ENCODE data around the gene MACROD2. TPM values are rescaled to one million over a fixed set of nuclear protein-coding genes. Genes with fewer than 3 reads are reported as not detected.

Gene MACROD2
- total RNA-seq, 1 experiment from 2014 or later: 3.7 TPM

DNA sequence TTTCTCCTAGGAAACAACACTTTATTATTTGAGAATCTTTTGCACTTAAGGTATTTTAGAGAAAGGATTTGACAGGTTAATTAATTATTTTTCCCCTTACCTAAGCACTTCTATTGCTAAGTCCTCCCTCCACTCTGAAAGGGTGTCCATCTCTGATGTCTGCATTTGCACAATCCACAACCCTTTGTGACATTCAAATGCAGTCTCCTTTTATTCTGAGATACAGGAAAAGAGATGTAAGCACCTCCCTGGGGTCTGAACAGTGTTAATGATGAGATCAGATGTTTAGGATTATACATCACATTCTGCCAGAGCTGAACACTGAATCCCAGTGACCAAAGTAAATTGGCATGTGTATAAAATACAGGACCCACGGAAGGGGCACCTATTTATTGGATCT lies 1206.3 kb downstream of the MACROD2 start:
- ChIA-PET POLR2A (no interaction called here), RAD21 (ENCODE audit: low non-redundant PET in 1 of 2, low total read pairs in 2 of 2, uncharacterized antibody in 2 of 2, unreplicated experiment in 2 of 2) (no interaction called here), CTCF (no interaction called here)
- no peak overlapping the region for H3K4me3 ChIP-seq (replicated peaks in 1 of 2; ENCODE audit: low read depth in 1 of 2, low read length in 2 of 2)
- H2AFZ ChIP-seq (ENCODE audit: low read depth, low read length, poor library complexity, severe bottlenecking): no peak overlapping the region
- BruUV-seq (replicated peaks): no TSS peak
- H3K9me2 ChIP-seq (ENCODE audit: insufficient read depth): no peaks in the 10 kb centered on the region
- H3K4me1 ChIP-seq (ENCODE audit: control insufficient read depth in 1 of 2, insufficient read depth in 2 of 2, low read length in 2 of 2): no peaks in the 10 kb centered on the region
- H3K27me3 ChIP-seq (ENCODE audit: insufficient read depth, low read length): no peaks in the 10 kb centered on the region
- H3K27ac ChIP-seq (ENCODE audit: low read depth, low read length): no peak overlapping the region
- H3K79me2 ChIP-seq (ENCODE audit: insufficient read depth, low read length): no peaks in the 10 kb centered on the region
- H3K36me3 ChIP-seq (ENCODE audit: control insufficient read depth in 1 of 2, insufficient read depth in 2 of 2, low read length in 2 of 2): no peaks in the 10 kb centered on the region
- H3K9me3 ChIP-seq (ENCODE audit: control insufficient read depth in 1 of 2, insufficient read depth in 1 of 2, low read depth in 1 of 2, low read length in 2 of 2): no peaks in the 10 kb centered on the region
- TF ChIP-seq, protein P1, sequence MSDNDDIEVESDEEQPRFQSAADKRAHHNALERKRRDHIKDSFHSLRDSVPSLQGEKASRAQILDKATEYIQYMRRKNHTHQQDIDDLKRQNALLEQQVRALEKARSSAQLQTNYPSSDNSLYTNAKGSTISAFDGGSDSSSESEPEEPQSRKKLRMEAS (IDR thresholded peaks at IDR 0.05): no peak
- TF ChIP-seq, protein P2, sequence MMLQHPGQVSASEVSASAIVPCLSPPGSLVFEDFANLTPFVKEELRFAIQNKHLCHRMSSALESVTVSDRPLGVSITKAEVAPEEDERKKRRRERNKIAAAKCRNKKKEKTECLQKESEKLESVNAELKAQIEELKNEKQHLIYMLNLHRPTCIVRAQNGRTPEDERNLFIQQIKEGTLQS (IDR thresholded peaks at IDR 0.05): no peak
- TF ChIP-seq, protein P3, sequence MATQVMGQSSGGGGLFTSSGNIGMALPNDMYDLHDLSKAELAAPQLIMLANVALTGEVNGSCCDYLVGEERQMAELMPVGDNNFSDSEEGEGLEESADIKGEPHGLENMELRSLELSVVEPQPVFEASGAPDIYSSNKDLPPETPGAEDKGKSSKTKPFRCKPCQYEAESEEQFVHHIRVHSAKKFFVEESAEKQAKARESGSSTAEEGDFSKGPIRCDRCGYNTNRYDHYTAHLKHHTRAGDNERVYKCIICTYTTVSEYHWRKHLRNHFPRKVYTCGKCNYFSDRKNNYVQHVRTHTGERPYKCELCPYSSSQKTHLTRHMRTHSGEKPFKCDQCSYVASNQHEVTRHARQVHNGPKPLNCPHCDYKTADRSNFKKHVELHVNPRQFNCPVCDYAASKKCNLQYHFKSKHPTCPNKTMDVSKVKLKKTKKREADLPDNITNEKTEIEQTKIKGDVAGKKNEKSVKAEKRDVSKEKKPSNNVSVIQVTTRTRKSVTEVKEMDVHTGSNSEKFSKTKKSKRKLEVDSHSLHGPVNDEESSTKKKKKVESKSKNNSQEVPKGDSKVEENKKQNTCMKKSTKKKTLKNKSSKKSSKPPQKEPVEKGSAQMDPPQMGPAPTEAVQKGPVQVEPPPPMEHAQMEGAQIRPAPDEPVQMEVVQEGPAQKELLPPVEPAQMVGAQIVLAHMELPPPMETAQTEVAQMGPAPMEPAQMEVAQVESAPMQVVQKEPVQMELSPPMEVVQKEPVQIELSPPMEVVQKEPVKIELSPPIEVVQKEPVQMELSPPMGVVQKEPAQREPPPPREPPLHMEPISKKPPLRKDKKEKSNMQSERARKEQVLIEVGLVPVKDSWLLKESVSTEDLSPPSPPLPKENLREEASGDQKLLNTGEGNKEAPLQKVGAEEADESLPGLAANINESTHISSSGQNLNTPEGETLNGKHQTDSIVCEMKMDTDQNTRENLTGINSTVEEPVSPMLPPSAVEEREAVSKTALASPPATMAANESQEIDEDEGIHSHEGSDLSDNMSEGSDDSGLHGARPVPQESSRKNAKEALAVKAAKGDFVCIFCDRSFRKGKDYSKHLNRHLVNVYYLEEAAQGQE (IDR thresholded peaks at IDR 0.05; ENCODE audit: low read depth): no peak
- TF ChIP-seq CEBPB (IDR thresholded peaks at IDR 0.05; ENCODE audit: low read depth) (no peak), TCF7L2 (IDR thresholded peaks at IDR 0.05; ENCODE audit: borderline replicate concordance, extremely low read depth, insufficient read depth, insufficient read length) (no peak), EZH2phosphoT487 (IDR thresholded peaks at IDR 0.05; ENCODE audit: borderline replicate concordance) (no peak), SIN3A (IDR thresholded peaks at IDR 0.05; ENCODE audit: low read depth) (no peak), JUND (IDR thresholded peaks at IDR 0.05) (no peak), POLR2A (IDR thresholded peaks at IDR 0.05; ENCODE audit: borderline replicate concordance, extremely low read depth, insufficient read depth, insufficient read length) (no peak), EGR1 (IDR thresholded peaks at IDR 0.05; ENCODE audit: low read depth) (no peak), EZH2 (IDR thresholded peaks at IDR 0.05) (no peak), YY1 (IDR thresholded peaks at IDR 0.05; ENCODE audit: extremely low read depth, insufficient replicate concordance, low read depth, low read length) (no peak), SRF (IDR thresholded peaks at IDR 0.05; ENCODE audit: low read depth) (no peak), RAD21 (IDR thresholded peaks at IDR 0.05; ENCODE audit: low read depth) (no peak), POLR2AphosphoS5 (IDR thresholded peaks at IDR 0.05; ENCODE audit: low read depth, low read length) (no peak), ELF1 (IDR thresholded peaks at IDR 0.05; ENCODE audit: borderline replicate concordance, low read depth) (no peak)
- TF ChIP-seq, protein P4, sequence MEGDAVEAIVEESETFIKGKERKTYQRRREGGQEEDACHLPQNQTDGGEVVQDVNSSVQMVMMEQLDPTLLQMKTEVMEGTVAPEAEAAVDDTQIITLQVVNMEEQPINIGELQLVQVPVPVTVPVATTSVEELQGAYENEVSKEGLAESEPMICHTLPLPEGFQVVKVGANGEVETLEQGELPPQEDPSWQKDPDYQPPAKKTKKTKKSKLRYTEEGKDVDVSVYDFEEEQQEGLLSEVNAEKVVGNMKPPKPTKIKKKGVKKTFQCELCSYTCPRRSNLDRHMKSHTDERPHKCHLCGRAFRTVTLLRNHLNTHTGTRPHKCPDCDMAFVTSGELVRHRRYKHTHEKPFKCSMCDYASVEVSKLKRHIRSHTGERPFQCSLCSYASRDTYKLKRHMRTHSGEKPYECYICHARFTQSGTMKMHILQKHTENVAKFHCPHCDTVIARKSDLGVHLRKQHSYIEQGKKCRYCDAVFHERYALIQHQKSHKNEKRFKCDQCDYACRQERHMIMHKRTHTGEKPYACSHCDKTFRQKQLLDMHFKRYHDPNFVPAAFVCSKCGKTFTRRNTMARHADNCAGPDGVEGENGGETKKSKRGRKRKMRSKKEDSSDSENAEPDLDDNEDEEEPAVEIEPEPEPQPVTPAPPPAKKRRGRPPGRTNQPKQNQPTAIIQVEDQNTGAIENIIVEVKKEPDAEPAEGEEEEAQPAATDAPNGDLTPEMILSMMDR (IDR thresholded peaks at IDR 0.05 in 2 of 3, conservative IDR thresholded peaks at IDR 0.05 in 1 of 3; ENCODE audit: borderline replicate concordance in 1 of 3, insufficient read depth in 1 of 3, low read depth in 2 of 3, low read length in 2 of 3): no peak
- TF ChIP-seq, protein P5, sequence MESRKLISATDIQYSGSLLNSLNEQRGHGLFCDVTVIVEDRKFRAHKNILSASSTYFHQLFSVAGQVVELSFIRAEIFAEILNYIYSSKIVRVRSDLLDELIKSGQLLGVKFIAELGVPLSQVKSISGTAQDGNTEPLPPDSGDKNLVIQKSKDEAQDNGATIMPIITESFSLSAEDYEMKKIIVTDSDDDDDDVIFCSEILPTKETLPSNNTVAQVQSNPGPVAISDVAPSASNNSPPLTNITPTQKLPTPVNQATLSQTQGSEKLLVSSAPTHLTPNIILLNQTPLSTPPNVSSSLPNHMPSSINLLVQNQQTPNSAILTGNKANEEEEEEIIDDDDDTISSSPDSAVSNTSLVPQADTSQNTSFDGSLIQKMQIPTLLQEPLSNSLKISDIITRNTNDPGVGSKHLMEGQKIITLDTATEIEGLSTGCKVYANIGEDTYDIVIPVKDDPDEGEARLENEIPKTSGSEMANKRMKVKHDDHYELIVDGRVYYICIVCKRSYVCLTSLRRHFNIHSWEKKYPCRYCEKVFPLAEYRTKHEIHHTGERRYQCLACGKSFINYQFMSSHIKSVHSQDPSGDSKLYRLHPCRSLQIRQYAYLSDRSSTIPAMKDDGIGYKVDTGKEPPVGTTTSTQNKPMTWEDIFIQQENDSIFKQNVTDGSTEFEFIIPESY (IDR thresholded peaks at IDR 0.05; ENCODE audit: extremely low read depth, insufficient replicate concordance, low read length): no peak
- H4K20me1 ChIP-seq (ENCODE audit: insufficient read depth): no peaks in the 10 kb centered on the region
- no peak overlapping the region for H3K9ac ChIP-seq (ENCODE audit: low read length)
- intact Hi-C loops (cut with micrococcal nuclease): no loop called here
- no peak overlapping the region for H3K4me2 ChIP-seq (ENCODE audit: low read length)
- DNase-seq (ENCODE audit: low read depth, low spot score) (no peak), ATAC-seq (no peak)

Measured in HCT116 (cell line).